ENCODE results near the gene PBXIP1. TPM values are rescaled to one million over a fixed set of nuclear protein-coding genes. Genes with fewer than 3 reads are reported as not detected.

PBXIP1 gene
- total and polyA plus RNA-seq, 2 of the 13 experiments (the other 11 are each of a cell fraction or from before 2014, with no cell fraction given) = 16.3 to 31.9 TPM

- no peaks in the 10 kb centered on the region; a peak in 1 of 5 replicates for H3K27me3 ChIP-seq (ENCODE audit: control insufficient read depth in 1 of 2, insufficient read depth in 2 of 2, low read length in 2 of 2)
- FAIRE-seq = no peak
- no peak overlapping the region for H2AFZ ChIP-seq (ENCODE audit: low read length)
- intact Hi-C loops (cut with micrococcal nuclease; ENCODE audit: unreplicated experiment) = loop anchor here (5.0 kb wide), 1 partner anchor 446 kb away; the partner anchor contains the start of gene UBE2Q1
- in situ Hi-C loops (cut with HindIII; ENCODE audit: extremely low pct_ligation_motif_present, low pct_unique_long_range_greater_than_20kb) = no loop called here
- peak overlapping the region; percentile 97 for H3K27ac ChIP-seq (ENCODE audit: extremely low read length, insufficient read depth, low read length)
- peaks cover 57% of the 10 kb centered on the region for H3K4me1 ChIP-seq (ENCODE audit: insufficient read depth, low read length)
- 0% methylated on average over 15 of the region's 37 CpGs for WGBS (ENCODE audit: low lambda C conversion rate)
- ATAC-seq = no peak
- H3K9me3 ChIP-seq (ENCODE audit: low read length) = no peaks in the 10 kb centered on the region
- peak overlapping the region; percentile 95 for H3K9ac ChIP-seq (ENCODE audit: insufficient read depth, low read depth, low read length)
- TSS peak; percentile 49 for BruUV-seq (replicated peaks)
- peak overlapping the region; percentile 86 to 98 (median 98) for H3K4me3 ChIP-seq (replicated peaks in 1 of 3; ENCODE audit: insufficient read depth in 1 of 3, low read depth in 2 of 3, low read length in 3 of 3)
- H3K36me3 ChIP-seq (replicated peaks in 1 of 2; ENCODE audit: control insufficient read depth in 1 of 2, insufficient read depth in 2 of 2, low read length in 2 of 2) = no peaks in the 10 kb centered on the region; a peak in 1 of 5 replicates
- ChIA-PET CTCF (ENCODE audit: low intra/inter-chr PET ratio, low total read pairs) (interaction anchor here (1.6 to 6.8 kb wide), 2 partner anchors 14 kb away, joined by 5 to 54 read pairs; no protein-coding TSS in a partner anchor), POLR2A (interaction anchor here (0.6 to 6.7 kb wide), 9 partner anchors 11 to 223 kb away, joined by 3 to 90 read pairs (median 4); partner anchors contain the start of genes PMVK and SLC50A1)
- peak overlapping the region; percentile 89 for H3K4me2 ChIP-seq (ENCODE audit: low read depth, low read length)
- no peak for DNase-seq (ENCODE audit: low spot score)
- peaks cover 39% of the 10 kb centered on the region for H3K79me2 ChIP-seq (ENCODE audit: insufficient read depth, low read length)
- H4K20me1 ChIP-seq (ENCODE audit: insufficient read depth, low read length) = peaks cover 4% of the 10 kb centered on the region; the same call in 1 of the 2 replicates
- TF ChIP-seq ZNF431 (CRISPR knock-in tag; IDR thresholded peaks at IDR 0.05; ENCODE audit: borderline replicate concordance, low read depth) = 0 out of 2 replicates have a peak, but pooled peaks have one; percentile 36
- 0 out of 2 replicates have a peak, but pooled peaks have one; percentile 36 for TF ChIP-seq HNRNPL (IDR thresholded peaks at IDR 0.05; ENCODE audit: low read depth, low read length)
- TF ChIP-seq SRSF4 (IDR thresholded peaks at IDR 0.05; ENCODE audit: low read depth, low read length, poor library complexity, severe bottlenecking) = no peak
- no peak for TF ChIP-seq ZKSCAN5 (CRISPR knock-in tag; IDR thresholded peaks at IDR 0.05)
- 0 out of 2 replicates have a peak, but pooled peaks have one; percentile 3 for TF ChIP-seq ZNF687 (CRISPR knock-in tag; IDR thresholded peaks at IDR 0.05)
- TF ChIP-seq IRX3 (CRISPR knock-in tag; IDR thresholded peaks at IDR 0.05; ENCODE audit: borderline replicate concordance, low read depth) = 0 out of 2 replicates have a peak, but pooled peaks have one; percentile 23
- TF ChIP-seq IRF9 (CRISPR knock-in tag; IDR thresholded peaks at IDR 0.05; ENCODE audit: borderline replicate concordance) = peak; percentile 14; the same call in 1 of the 2 replicates
- TF ChIP-seq CENPBD1 (CRISPR knock-in tag; IDR thresholded peaks at IDR 0.05; ENCODE audit: borderline replicate concordance, low read depth) = no peak
- TF ChIP-seq ZFP91 (CRISPR knock-in tag; IDR thresholded peaks at IDR 0.05; ENCODE audit: borderline replicate concordance) = peak; percentile 64; the same call in 1 of the 2 replicates
- TF ChIP-seq HOXA5 (CRISPR knock-in tag; IDR thresholded peaks at IDR 0.05) = peak; percentile 2; the same call in 1 of the 2 replicates
- TF ChIP-seq CTCF (CRISPR knock-in tag; IDR thresholded peaks at IDR 0.05) = 0 out of 2 replicates have a peak, but pooled peaks have one; percentile 13
- TF ChIP-seq U2AF1 (optimal IDR thresholded peaks at IDR 0.05; ENCODE audit: low read depth, low read length) = peak; percentile 46
Measured at GRCh38 chr1:155003227-155003765, 47.4 kb upstream of the PBXIP1 start.
